GM12873 (cell line): ENCODE results near the gene DNAJC12.

Source experiments
- CTCF ChIP-seq: IDR thresholded peaks from 2 replicates; pipeline ENCODE4 v1.5.1; 2012; ENCODE audit warnings: low read depth, mild to moderate bottlenecking, moderate library complexity, low read length, control low read depth; ENCODE audit not compliant: insufficient read depth; ENCODE audit errors: missing control alignments

The DNAJC12 gene

GRCh38 chr10:67788028-67788886, 49.7 kb downstream of the DNAJC12 start:
- peak; percentile 86 for TF ChIP-seq CTCF

GRCh38 chr10:67785098-67785497, 52.9 kb downstream of the DNAJC12 start:
- no peak for TF ChIP-seq CTCF

GRCh38 chr10:67784474-67784873, 53.5 kb downstream of the DNAJC12 start:
- TF ChIP-seq CTCF, result no peak

GRCh38 chr10:67783606-67784294, 54.2 kb downstream of the DNAJC12 start:
- TF ChIP-seq CTCF, result no peak

GRCh38 chr10:67782530-67782929, 55.5 kb downstream of the DNAJC12 start:
- TF ChIP-seq CTCF, result no peak

- TF ChIP-seq CTCF, result no peak
Observed at GRCh38 chr10:67780759-67781538, 57.0 kb downstream of the DNAJC12 start.
